Measurements from ENCODE around the gene ZBTB7B. TPM values are rescaled to one million over a fixed set of nuclear protein-coding genes. Genes with fewer than 3 reads are reported as not detected.

ZBTB7B gene
- total RNA-seq, 2 experiments from 2014 or later = 22.8 to 25.1 TPM

DNA sequence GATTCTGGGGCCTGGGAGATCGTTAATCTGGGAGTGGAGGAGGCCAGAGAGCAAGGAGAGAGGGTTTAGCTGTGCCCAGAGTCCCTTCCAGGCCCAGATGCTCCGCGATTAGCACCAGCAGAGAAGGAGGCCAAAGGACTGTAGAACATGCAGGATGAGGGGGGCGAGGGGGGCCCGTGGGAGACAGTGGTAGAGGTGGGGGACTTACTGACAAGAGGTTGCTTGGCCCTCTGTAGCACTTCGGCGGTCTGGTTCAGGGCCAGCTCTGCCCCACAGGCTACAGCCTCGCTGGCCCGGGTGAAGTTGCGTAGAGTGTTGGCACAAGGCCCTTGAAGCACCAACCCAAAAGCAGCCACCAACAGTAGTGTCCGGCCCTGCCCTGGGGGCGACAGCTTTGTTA is 30.3 kb downstream of the ZBTB7B start:
- H3K27me3 Mint-ChIP-seq = no peaks in the 10 kb centered on the region
- Histone ChIP-seq H3K9me3 (ENCODE audit: control insufficient read depth in 1 of 2, insufficient read depth in 1 of 2, low read length in 2 of 2) (no peaks in the 10 kb centered on the region), H3K27ac (ENCODE audit: low read depth in 1 of 2, low read length in 2 of 2) (no peak overlapping the region), H3K36me3 (ENCODE audit: insufficient read depth, low read length) (no peaks in the 10 kb centered on the region), H3K4me3 (ENCODE audit: low read length) (no peak overlapping the region), H3K27me3 (ENCODE audit: control insufficient read depth in 1 of 2, insufficient read depth in 2 of 2, low read length in 2 of 2) (no peaks in the 10 kb centered on the region), H3K4me1 (ENCODE audit: insufficient read depth, low read length) (no peaks in the 10 kb centered on the region)
- H3K36me3 Mint-ChIP-seq (ENCODE audit: low read depth) = no peaks in the 10 kb centered on the region
- CTCF ChIA-PET = interaction anchor here (1.1 kb wide), 1 partner anchor 18 kb away, joined by 3 read pairs; the partner anchor contains the start of gene ADAM15
- H3K4me3 Mint-ChIP-seq = no peak overlapping the region
- intact Hi-C loops (cut with DNase I, micrococcal nuclease) = loop anchor here in 1 of 2 experiments (10.0 kb wide), 1 partner anchor 122 kb away; no protein-coding TSS in a partner anchor
- no peaks in the 10 kb centered on the region for H3K9me3 Mint-ChIP-seq
- TF ChIP-seq, protein P1, sequence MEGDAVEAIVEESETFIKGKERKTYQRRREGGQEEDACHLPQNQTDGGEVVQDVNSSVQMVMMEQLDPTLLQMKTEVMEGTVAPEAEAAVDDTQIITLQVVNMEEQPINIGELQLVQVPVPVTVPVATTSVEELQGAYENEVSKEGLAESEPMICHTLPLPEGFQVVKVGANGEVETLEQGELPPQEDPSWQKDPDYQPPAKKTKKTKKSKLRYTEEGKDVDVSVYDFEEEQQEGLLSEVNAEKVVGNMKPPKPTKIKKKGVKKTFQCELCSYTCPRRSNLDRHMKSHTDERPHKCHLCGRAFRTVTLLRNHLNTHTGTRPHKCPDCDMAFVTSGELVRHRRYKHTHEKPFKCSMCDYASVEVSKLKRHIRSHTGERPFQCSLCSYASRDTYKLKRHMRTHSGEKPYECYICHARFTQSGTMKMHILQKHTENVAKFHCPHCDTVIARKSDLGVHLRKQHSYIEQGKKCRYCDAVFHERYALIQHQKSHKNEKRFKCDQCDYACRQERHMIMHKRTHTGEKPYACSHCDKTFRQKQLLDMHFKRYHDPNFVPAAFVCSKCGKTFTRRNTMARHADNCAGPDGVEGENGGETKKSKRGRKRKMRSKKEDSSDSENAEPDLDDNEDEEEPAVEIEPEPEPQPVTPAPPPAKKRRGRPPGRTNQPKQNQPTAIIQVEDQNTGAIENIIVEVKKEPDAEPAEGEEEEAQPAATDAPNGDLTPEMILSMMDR (IDR thresholded peaks at IDR 0.05) = no peak
- no peak overlapping the region for H3K27ac Mint-ChIP-seq
- POLR2A ChIA-PET = no interaction called here
- H3K4me1 Mint-ChIP-seq (ENCODE audit: low read depth) = no peaks in the 10 kb centered on the region
- ATAC-seq (ENCODE audit: poor library complexity) = no peak
- DNase-seq = no peak

DNA sequence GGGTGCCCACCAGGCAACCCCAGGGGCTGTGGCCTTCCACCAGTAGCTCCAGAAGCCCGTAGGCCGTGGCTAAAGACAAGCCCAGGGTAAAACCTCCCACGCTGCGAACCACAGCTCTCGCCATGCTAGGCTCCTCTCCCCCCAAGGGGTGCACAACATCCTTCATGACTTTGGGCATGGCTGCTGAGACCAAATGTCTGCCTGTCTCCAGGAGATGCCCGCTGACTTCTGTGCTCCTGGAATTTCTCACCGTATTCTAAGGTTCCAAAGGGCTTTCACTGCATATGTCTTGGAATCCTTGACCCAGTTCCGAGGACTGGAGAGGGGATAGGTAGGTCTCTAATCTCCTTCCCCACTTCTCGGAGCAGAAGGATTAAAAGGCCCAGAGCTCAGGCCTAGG is 30.9 kb downstream of the ZBTB7B start, which contains the start of the genes DCST1 and DCST2:
DCST1 (plus strand) TSS at position 301 of the 400 bp plus-strand sequence. CDS start 213 bp downstream, outside the sequence.
DCST2 (minus strand) TSS at position 258 of the 400 bp plus-strand sequence; CDS start at position 178, 80 bp downstream.
- intact Hi-C loops (cut with DNase I, micrococcal nuclease) = loop anchor here in 1 of 2 experiments (10.0 kb wide), 1 partner anchor 121 kb away; no protein-coding TSS in a partner anchor
- CTCF ChIA-PET = interaction anchor here (1.1 kb wide), 1 partner anchor 17 kb away, joined by 3 read pairs; the partner anchor contains the start of gene ADAM15

DNA sequence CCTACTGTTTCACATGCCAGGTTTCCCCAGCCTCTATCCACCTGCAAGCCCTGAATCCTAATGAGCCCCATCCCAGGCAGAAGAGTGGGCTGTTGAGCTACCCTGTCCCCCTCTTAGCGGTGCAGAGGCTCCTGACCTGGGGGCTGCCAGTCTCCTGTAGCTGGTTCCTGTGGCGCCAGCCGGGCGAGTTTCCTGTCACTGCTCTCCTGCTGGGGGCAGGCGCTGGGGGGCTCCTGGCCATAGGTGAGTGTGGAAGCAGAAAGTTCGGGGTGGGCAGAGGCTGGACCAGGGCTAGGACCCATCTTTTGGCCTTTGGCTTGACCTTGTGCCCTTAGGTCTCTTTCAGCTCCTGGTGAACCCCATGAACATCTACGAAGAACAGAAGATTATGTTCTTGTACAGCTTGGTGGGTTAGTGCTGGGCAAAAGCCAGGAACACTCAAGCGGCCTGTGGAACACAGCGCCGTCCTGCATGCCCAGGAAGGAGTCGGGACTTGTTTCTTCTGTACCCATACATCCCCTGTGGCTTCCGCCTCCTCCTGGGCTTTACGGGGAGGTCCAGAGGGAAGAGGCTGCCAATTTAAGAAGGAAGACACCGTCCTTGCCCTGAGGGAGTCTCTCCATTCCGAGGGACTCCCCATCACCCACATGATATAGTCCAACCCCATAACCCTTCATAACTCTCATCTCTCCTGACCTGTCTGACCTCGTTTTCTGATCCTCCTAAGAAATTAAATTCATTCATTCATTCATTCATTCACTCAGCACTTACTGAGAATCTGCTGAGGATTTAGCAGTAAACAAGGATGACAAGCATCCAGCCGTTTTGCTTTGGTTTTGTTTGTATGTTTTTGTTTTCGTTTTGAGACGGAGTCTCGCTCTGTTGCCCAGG is 32.0 kb downstream of the ZBTB7B start:
- DNase-seq = no peak
- H3K4me1 Mint-ChIP-seq (ENCODE audit: low read depth) = no peaks in the 10 kb centered on the region
- TF ChIP-seq, protein P1 (IDR thresholded peaks at IDR 0.05) = no peak
- Histone ChIP-seq H3K4me3 (ENCODE audit: low read length) (no peak overlapping the region), H3K9me3 (ENCODE audit: control insufficient read depth in 1 of 2, insufficient read depth in 1 of 2, low read length in 2 of 2) (no peaks in the 10 kb centered on the region), H3K27ac (ENCODE audit: low read depth in 1 of 2, low read length in 2 of 2) (no peak overlapping the region), H3K4me1 (ENCODE audit: insufficient read depth, low read length) (no peaks in the 10 kb centered on the region), H3K36me3 (ENCODE audit: insufficient read depth, low read length) (no peaks in the 10 kb centered on the region), H3K27me3 (ENCODE audit: control insufficient read depth in 1 of 2, insufficient read depth in 2 of 2, low read length in 2 of 2) (no peaks in the 10 kb centered on the region)
- no peaks in the 10 kb centered on the region for H3K36me3 Mint-ChIP-seq (ENCODE audit: low read depth)
- no peak overlapping the region for H3K27ac Mint-ChIP-seq
- intact Hi-C loops (cut with DNase I, micrococcal nuclease) = loop anchor here in 1 of 2 experiments (10.0 kb wide), 1 partner anchor 120 kb away; no protein-coding TSS in a partner anchor
- POLR2A ChIA-PET = interaction anchor here (0.7 kb wide), 1 partner anchor 12 kb away, joined by 3 read pairs; no protein-coding TSS in a partner anchor
- CTCF ChIA-PET = no interaction called here
- H3K27me3 Mint-ChIP-seq = no peaks in the 10 kb centered on the region
- H3K9me3 Mint-ChIP-seq = no peaks in the 10 kb centered on the region
- ATAC-seq (ENCODE audit: poor library complexity) = no peak
- no peak overlapping the region for H3K4me3 Mint-ChIP-seq

More for the DNA sequence above, 30.9 kb downstream of the ZBTB7B start, which contains the start of the genes DCST1 and DCST2:
- H3K36me3 ChIP-seq (ENCODE audit: insufficient read depth, low read length) = no peaks in the 10 kb centered on the region
- no peaks in the 10 kb centered on the region for H3K9me3 ChIP-seq (ENCODE audit: control insufficient read depth in 1 of 2, insufficient read depth in 1 of 2, low read length in 2 of 2)
- POLR2A ChIA-PET = no interaction called here
- Mint-ChIP-seq H3K4me1 (ENCODE audit: low read depth) (no peaks in the 10 kb centered on the region), H3K27me3 (no peaks in the 10 kb centered on the region), H3K36me3 (ENCODE audit: low read depth) (no peaks in the 10 kb centered on the region), H3K9me3 (no peaks in the 10 kb centered on the region), H3K4me3 (no peak within 1 kb of the TSS), H3K27ac (no peak within 1 kb of the TSS)
- H3K27ac ChIP-seq (ENCODE audit: low read depth in 1 of 2, low read length in 2 of 2) = no peak within 1 kb of the TSS
- H3K27me3 ChIP-seq (ENCODE audit: control insufficient read depth in 1 of 2, insufficient read depth in 2 of 2, low read length in 2 of 2) = no peaks in the 10 kb centered on the region
- H3K4me1 ChIP-seq (ENCODE audit: insufficient read depth, low read length) = no peaks in the 10 kb centered on the region
- DNase-seq (no peak), ATAC-seq (ENCODE audit: poor library complexity) (no peak)
- H3K4me3 ChIP-seq (ENCODE audit: low read length) = no peak within 1 kb of the TSS
- TF ChIP-seq, protein P1 (IDR thresholded peaks at IDR 0.05) = no peak

Measured in CD4-positive, alpha-beta T cell (primary cell).